ENCODE results near the gene VPS8. TPM values are rescaled to one million over a fixed set of nuclear protein-coding genes. Genes with fewer than 3 reads are reported as not detected.

Gene VPS8
- total RNA-seq, 4 donors from 2014 or later = 31.0 to 39.0 (median 32.6) TPM

DNA sequence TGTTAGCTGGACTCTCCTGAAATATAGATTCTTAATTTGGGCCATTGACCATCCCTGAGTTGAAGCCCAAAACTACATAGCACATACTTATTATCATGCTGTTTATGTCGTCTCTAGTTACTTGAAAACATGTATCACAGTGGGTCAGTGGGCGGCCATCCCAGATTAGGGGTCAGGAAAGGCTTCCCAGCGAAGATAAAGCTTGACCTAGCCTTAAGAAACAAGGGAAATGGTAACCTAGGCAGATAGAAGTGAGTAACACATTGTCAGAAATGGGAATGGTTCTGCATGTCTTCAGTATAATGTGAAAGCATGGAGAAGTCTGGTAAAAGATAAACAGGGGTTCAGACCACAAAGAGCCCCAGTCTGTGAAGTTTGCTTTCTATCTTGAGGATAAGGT is 216.2 kb downstream of the VPS8 start:
- no peak overlapping the region for H3K4me3 ChIP-seq
- TF ChIP-seq, protein P1, sequence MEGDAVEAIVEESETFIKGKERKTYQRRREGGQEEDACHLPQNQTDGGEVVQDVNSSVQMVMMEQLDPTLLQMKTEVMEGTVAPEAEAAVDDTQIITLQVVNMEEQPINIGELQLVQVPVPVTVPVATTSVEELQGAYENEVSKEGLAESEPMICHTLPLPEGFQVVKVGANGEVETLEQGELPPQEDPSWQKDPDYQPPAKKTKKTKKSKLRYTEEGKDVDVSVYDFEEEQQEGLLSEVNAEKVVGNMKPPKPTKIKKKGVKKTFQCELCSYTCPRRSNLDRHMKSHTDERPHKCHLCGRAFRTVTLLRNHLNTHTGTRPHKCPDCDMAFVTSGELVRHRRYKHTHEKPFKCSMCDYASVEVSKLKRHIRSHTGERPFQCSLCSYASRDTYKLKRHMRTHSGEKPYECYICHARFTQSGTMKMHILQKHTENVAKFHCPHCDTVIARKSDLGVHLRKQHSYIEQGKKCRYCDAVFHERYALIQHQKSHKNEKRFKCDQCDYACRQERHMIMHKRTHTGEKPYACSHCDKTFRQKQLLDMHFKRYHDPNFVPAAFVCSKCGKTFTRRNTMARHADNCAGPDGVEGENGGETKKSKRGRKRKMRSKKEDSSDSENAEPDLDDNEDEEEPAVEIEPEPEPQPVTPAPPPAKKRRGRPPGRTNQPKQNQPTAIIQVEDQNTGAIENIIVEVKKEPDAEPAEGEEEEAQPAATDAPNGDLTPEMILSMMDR (IDR thresholded peaks at IDR 0.05) = no peak
- TF ChIP-seq POLR2A (IDR thresholded peaks at IDR 0.05; ENCODE audit: low read depth) (no peak), POLR2AphosphoS5 (IDR thresholded peaks at IDR 0.05) (no peak), EP300 (IDR thresholded peaks at IDR 0.05) (no peak)
- peaks cover 0 to 36% (median 17%) of the 10 kb centered on the region in 4 donors for H3K36me3 ChIP-seq
- DNase-seq (ENCODE audit: extremely low spot score) = no peak
- no peaks in the 10 kb centered on the region for H3K27me3 ChIP-seq
- WGBS = 94% methylated on average over 3 of the region's 3 CpGs
- no peaks in the 10 kb centered on the region for H3K4me1 ChIP-seq
- no peak overlapping the region for H3K27ac ChIP-seq (replicated peaks in 1 of 4)
- intact Hi-C loops (cut with DNase I) = no loop called here
- no peaks in the 10 kb centered on the region for H3K9me3 ChIP-seq

DNA sequence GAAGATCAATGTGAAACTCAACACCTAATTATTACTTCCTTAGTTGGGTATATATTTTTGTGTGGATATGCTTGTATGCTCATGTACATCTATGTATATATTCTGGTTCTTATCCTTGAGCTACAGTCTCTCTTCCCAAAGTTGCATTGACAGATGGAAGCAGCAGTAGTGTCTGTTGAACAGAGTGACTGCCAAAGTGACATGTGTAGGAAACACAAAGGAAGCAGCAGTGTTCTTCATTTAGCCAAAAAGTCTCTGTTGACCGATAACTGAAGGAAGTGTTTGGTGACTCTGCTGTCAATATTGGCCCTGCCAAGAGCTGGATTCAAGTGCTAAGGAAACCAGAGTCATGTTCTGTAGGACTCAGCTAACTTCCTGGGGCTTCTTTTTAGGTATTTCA is 217.1 kb downstream of the VPS8 start:
- Histone ChIP-seq H3K27me3 (no peaks in the 10 kb centered on the region), H3K4me1 (no peaks in the 10 kb centered on the region), H3K36me3 (peaks cover 0 to 39% (median 17%) of the 10 kb centered on the region in 4 donors), H3K9me3 (no peaks in the 10 kb centered on the region), H3K4me3 (no peak overlapping the region), H3K27ac (replicated peaks in 1 of 4) (no peak overlapping the region)
- TF ChIP-seq POLR2AphosphoS5 (IDR thresholded peaks at IDR 0.05) (no peak), POLR2A (IDR thresholded peaks at IDR 0.05; ENCODE audit: low read depth) (no peak), EP300 (IDR thresholded peaks at IDR 0.05) (no peak)
- TF ChIP-seq, protein P1 (IDR thresholded peaks at IDR 0.05) = no peak
- DNase-seq (ENCODE audit: extremely low spot score) = no peak
- intact Hi-C loops (cut with DNase I) = no loop called here
- WGBS = 58% methylated on average over 1 of the region's 1 CpG

DNA sequence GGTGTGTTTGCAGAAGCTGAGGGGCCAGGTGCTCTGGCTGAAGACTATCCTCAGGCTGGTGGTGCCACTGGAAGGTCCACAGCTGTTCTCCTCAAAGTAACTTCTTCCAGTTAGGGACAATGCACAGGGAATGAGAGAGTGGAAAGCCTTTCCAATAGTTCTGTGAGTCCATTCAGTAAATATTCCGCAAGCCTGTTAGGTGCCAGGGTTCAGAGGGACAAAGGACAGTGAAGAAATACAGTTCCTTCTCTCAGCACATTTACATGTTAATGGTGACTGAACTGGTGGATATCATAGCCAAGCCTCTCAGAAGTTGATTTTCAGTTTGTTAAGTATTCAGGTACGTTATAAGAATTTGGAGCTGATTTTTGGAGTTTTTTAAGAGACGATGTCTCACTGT is 218.4 kb downstream of the VPS8 start:
- H3K9me3 ChIP-seq = no peaks in the 10 kb centered on the region
- no peaks in the 10 kb centered on the region for H3K4me1 ChIP-seq
- no peak for TF ChIP-seq POLR2AphosphoS5 (IDR thresholded peaks at IDR 0.05)
- TF ChIP-seq POLR2A (IDR thresholded peaks at IDR 0.05; ENCODE audit: low read depth) = no peak
- TF ChIP-seq, protein P1 (IDR thresholded peaks at IDR 0.05) = no peak
- no peak for TF ChIP-seq EP300 (IDR thresholded peaks at IDR 0.05)
- no peaks in the 10 kb centered on the region for H3K27me3 ChIP-seq
- intact Hi-C loops (cut with DNase I) = no loop called here
- WGBS = 86% methylated on average over 3 of the region's 3 CpGs
- H3K36me3 ChIP-seq = peaks cover 0 to 28% (median 14%) of the 10 kb centered on the region in 4 donors
- DNase-seq (ENCODE audit: extremely low spot score) = no peak
- no peak overlapping the region for H3K27ac ChIP-seq (replicated peaks in 1 of 4)
- H3K4me3 ChIP-seq = no peak overlapping the region

DNA sequence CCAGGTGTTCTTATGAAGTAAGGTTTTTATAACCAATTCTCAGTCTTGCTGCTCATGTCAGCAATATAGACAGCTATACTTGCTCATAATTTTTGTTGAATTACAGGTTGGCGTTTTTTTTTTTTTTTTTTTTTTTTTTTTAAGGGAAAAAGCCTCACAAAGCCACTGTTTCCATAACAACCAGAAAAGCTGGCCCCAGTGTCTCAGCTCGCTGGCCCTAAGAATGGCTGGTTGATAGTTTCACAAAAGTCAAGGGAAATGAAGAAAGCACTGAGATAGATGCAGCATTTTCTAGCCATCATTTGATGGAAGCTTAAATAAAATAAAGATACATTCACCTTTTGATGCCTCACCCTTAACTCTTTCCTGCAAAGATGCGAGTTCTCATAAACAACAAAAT is 219.0 kb downstream of the VPS8 start:
- TF ChIP-seq EP300 (IDR thresholded peaks at IDR 0.05) (no peak), POLR2AphosphoS5 (IDR thresholded peaks at IDR 0.05) (no peak), POLR2A (IDR thresholded peaks at IDR 0.05; ENCODE audit: low read depth) (no peak)
- TF ChIP-seq, protein P1 (IDR thresholded peaks at IDR 0.05) = no peak
- DNase-seq (ENCODE audit: extremely low spot score) = no peak
- Histone ChIP-seq H3K4me1 (no peaks in the 10 kb centered on the region), H3K9me3 (peaks cover 0 to under 1% (median 0%) of the 10 kb centered on the region in 4 donors), H3K4me3 (no peak overlapping the region), H3K27me3 (no peaks in the 10 kb centered on the region), H3K36me3 (peaks cover 0 to 28% (median 12%) of the 10 kb centered on the region in 4 donors), H3K27ac (replicated peaks in 1 of 4) (no peak overlapping the region)
- intact Hi-C loops (cut with DNase I) = no loop called here
- 86% methylated on average over 3 of the region's 3 CpGs for WGBS

DNA sequence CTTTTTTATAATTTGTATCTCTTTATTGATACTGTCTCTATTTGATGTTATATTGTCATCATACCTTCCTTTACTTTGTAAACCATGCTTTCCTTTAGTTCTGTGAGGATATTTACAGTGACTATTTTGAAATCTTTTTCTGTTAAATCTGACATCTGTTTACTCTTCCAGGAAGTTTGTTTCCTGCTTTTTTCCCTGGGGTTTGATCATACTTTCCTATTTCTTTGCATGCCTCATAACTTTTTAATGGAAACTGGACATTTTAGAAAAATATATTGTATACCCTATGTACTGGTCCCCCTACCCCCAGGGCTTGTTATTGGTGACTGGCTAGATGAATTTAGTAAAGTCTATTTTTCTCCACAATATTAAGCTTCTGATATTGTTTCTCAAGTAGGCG is 225.8 kb downstream of the VPS8 start:
- Histone ChIP-seq H3K36me3 (peaks cover 0 to 3% (median 0%) of the 10 kb centered on the region in 4 donors), H3K4me3 (no peak overlapping the region), H3K27me3 (no peaks in the 10 kb centered on the region), H3K9me3 (peaks cover 0 to 5% (median 0%) of the 10 kb centered on the region in 4 donors), H3K27ac (replicated peaks in 1 of 4) (no peak overlapping the region), H3K4me1 (no peaks in the 10 kb centered on the region)
- 85% methylated on average over 1 of the region's 1 CpG for WGBS
- intact Hi-C loops (cut with DNase I) = no loop called here
- TF ChIP-seq POLR2A (IDR thresholded peaks at IDR 0.05; ENCODE audit: low read depth) = no peak
- no peak for TF ChIP-seq POLR2AphosphoS5 (IDR thresholded peaks at IDR 0.05)
- TF ChIP-seq, protein P1 (IDR thresholded peaks at IDR 0.05) = no peak
- TF ChIP-seq EP300 (IDR thresholded peaks at IDR 0.05) = no peak
- no peak for DNase-seq (ENCODE audit: extremely low spot score)
